Measurements from ENCODE around the gene ANKRD17. TPM values are rescaled to one million over a fixed set of nuclear protein-coding genes. Genes with fewer than 3 reads are reported as not detected.

ANKRD17 gene
- total RNA-seq, 1 experiment from 2014 or later: 62.1 TPM

GRCh38 chr4:73223258-73223650, 35.3 kb downstream of the ANKRD17 start:
- Histone ChIP-seq H3K4me3 (replicated peaks in 1 of 2; ENCODE audit: low read depth in 1 of 2, low read length in 2 of 2) (peak overlapping the region; percentile 63 to 68), H3K4me1 (ENCODE audit: control insufficient read depth in 1 of 2, insufficient read depth in 2 of 2, low read length in 2 of 2) (peaks cover 4 to 21% of the 10 kb centered on the region in 2 experiments; a peak in 3 of 4 replicates), H3K27ac (ENCODE audit: low read depth, low read length) (peak overlapping the region; percentile 58; the same call in 1 of the 2 replicates), H3K9ac (ENCODE audit: low read length) (peak overlapping the region; percentile 70), H3K9me3 (ENCODE audit: control insufficient read depth in 1 of 2, insufficient read depth in 1 of 2, low read depth in 1 of 2, low read length in 2 of 2) (no peaks in the 10 kb centered on the region), H3K79me2 (ENCODE audit: insufficient read depth, low read length) (peaks cover 95% of the 10 kb centered on the region), H3K27me3 (ENCODE audit: insufficient read depth, low read length) (no peaks in the 10 kb centered on the region), H3K9me2 (ENCODE audit: insufficient read depth) (no peaks in the 10 kb centered on the region), H3K36me3 (ENCODE audit: control insufficient read depth in 1 of 2, insufficient read depth in 2 of 2, low read length in 2 of 2) (no peaks in the 10 kb centered on the region), H4K20me1 (ENCODE audit: insufficient read depth) (peaks cover 12% of the 10 kb centered on the region; the same call in 1 of the 2 replicates), H2AFZ (ENCODE audit: low read depth, low read length, poor library complexity, severe bottlenecking) (no peak overlapping the region), H3K4me2 (ENCODE audit: low read length) (peak overlapping the region; percentile 78)
- no peak for DNase-seq (ENCODE audit: low read depth, low spot score)
- intact Hi-C loops (cut with micrococcal nuclease): no loop called here
- POLR2A ChIA-PET: interaction anchor here (0.8 kb wide), 1 partner anchor 11 kb away, joined by 4 read pairs; no protein-coding TSS in a partner anchor
- BruUV-seq (replicated peaks): no TSS peak
- ATAC-seq: peak; percentile 39
- CTCF ChIA-PET: interaction anchor here (1.0 kb wide), 1 partner anchor 94 kb away, joined by 3 read pairs; no protein-coding TSS in a partner anchor
- TF ChIP-seq SRF (IDR thresholded peaks at IDR 0.05; ENCODE audit: low read depth): 0 out of 2 replicates have a peak, but pooled peaks have one; percentile 1
- 0 out of 2 replicates have a peak, but pooled peaks have one; percentile 7 for TF ChIP-seq CEBPB (IDR thresholded peaks at IDR 0.05; ENCODE audit: low read depth)
- no peak for TF ChIP-seq ZBTB33 (IDR thresholded peaks at IDR 0.05; ENCODE audit: extremely low read depth, insufficient replicate concordance, low read length)
- RAD21 ChIA-PET (ENCODE audit: low non-redundant PET in 1 of 2, low total read pairs in 2 of 2, uncharacterized antibody in 2 of 2, unreplicated experiment in 2 of 2): no interaction called here

- H3K27ac ChIP-seq (ENCODE audit: low read depth, low read length): peak overlapping the region; percentile 58; the same call in 1 of the 2 replicates
- H3K4me1 ChIP-seq (ENCODE audit: control insufficient read depth in 1 of 2, insufficient read depth in 2 of 2, low read length in 2 of 2): peaks cover 4 to 21% of the 10 kb centered on the region in 2 experiments; a peak in 3 of 4 replicates
- ChIA-PET POLR2A (interaction anchor here (0.8 kb wide), 1 partner anchor 10 kb away, joined by 4 read pairs; no protein-coding TSS in a partner anchor), RAD21 (ENCODE audit: low non-redundant PET in 1 of 2, low total read pairs in 2 of 2, uncharacterized antibody in 2 of 2, unreplicated experiment in 2 of 2) (no interaction called here), CTCF (interaction anchor here (1.0 kb wide), 1 partner anchor 93 kb away, joined by 3 read pairs; no protein-coding TSS in a partner anchor)
- TF ChIP-seq CBX3 (IDR thresholded peaks at IDR 0.05; ENCODE audit: low read depth): peak; percentile 91; the same call in 1 of the 2 replicates
- TF ChIP-seq FOSL1 (IDR thresholded peaks at IDR 0.05; ENCODE audit: low read depth): peak; percentile 69
- TF ChIP-seq JUND (IDR thresholded peaks at IDR 0.05): peak; percentile 91
- peak; percentile 72 for TF ChIP-seq SRF (IDR thresholded peaks at IDR 0.05; ENCODE audit: low read depth)
- TF ChIP-seq SP1 (IDR thresholded peaks at IDR 0.05; ENCODE audit: low read depth): peak; percentile 92
- TF ChIP-seq EGR1 (IDR thresholded peaks at IDR 0.05; ENCODE audit: low read depth): 0 out of 2 replicates have a peak, but pooled peaks have one; percentile 27
- peak; percentile 78 for TF ChIP-seq POLR2AphosphoS5 (IDR thresholded peaks at IDR 0.05; ENCODE audit: low read depth, low read length)
- TF ChIP-seq MAX (IDR thresholded peaks at IDR 0.05): peak; percentile 92
- TF ChIP-seq RAD21 (IDR thresholded peaks at IDR 0.05; ENCODE audit: low read depth): no peak
- peak; percentile 87 for TF ChIP-seq YY1 (IDR thresholded peaks at IDR 0.05; ENCODE audit: extremely low read depth, insufficient replicate concordance, low read depth, low read length)
- TF ChIP-seq CEBPB (IDR thresholded peaks at IDR 0.05; ENCODE audit: low read depth): peak; percentile 29; the same call in 1 of the 2 replicates
- TF ChIP-seq POLR2A (IDR thresholded peaks at IDR 0.05; ENCODE audit: borderline replicate concordance, extremely low read depth, insufficient read depth, insufficient read length): no peak
- peak; percentile 18; the same call in 1 of the 2 replicates for TF ChIP-seq ELF1 (IDR thresholded peaks at IDR 0.05; ENCODE audit: borderline replicate concordance, low read depth)
- peak; percentile 36; the same call in 1 of the 2 replicates for TF ChIP-seq SIN3A (IDR thresholded peaks at IDR 0.05; ENCODE audit: low read depth)
- no peak for TF ChIP-seq TCF7L2 (IDR thresholded peaks at IDR 0.05; ENCODE audit: borderline replicate concordance, extremely low read depth, insufficient read depth, insufficient read length)
- TF ChIP-seq ZNF274 (IDR thresholded peaks at IDR 0.05; ENCODE audit: low read depth, low read length): no peak
- peak; percentile 100 for ATAC-seq
- H3K79me2 ChIP-seq (ENCODE audit: insufficient read depth, low read length): peaks cover 95% of the 10 kb centered on the region
- H3K36me3 ChIP-seq (ENCODE audit: control insufficient read depth in 1 of 2, insufficient read depth in 2 of 2, low read length in 2 of 2): no peaks in the 10 kb centered on the region
- H3K4me3 ChIP-seq (replicated peaks in 1 of 2; ENCODE audit: low read depth in 1 of 2, low read length in 2 of 2): peak overlapping the region; percentile 63 to 68
- peak overlapping the region; percentile 70 for H3K9ac ChIP-seq (ENCODE audit: low read length)
- H3K4me2 ChIP-seq (ENCODE audit: low read length): peak overlapping the region; percentile 78
- H4K20me1 ChIP-seq (ENCODE audit: insufficient read depth): peaks cover 12% of the 10 kb centered on the region; the same call in 1 of the 2 replicates
- intact Hi-C loops (cut with micrococcal nuclease): no loop called here
- no peaks in the 10 kb centered on the region for H3K9me3 ChIP-seq (ENCODE audit: control insufficient read depth in 1 of 2, insufficient read depth in 1 of 2, low read depth in 1 of 2, low read length in 2 of 2)
- BruUV-seq (replicated peaks): TSS peak; percentile 75
- peak; percentile 83 for DNase-seq (ENCODE audit: low read depth, low spot score)
- H2AFZ ChIP-seq (ENCODE audit: low read depth, low read length, poor library complexity, severe bottlenecking): no peak overlapping the region
- H3K9me2 ChIP-seq (ENCODE audit: insufficient read depth): no peaks in the 10 kb centered on the region
- H3K27me3 ChIP-seq (ENCODE audit: insufficient read depth, low read length): no peaks in the 10 kb centered on the region
Observed at GRCh38 chr4:73222466-73223257, 35.9 kb downstream of the ANKRD17 start.
